ENCODE results near the gene ZAR1L. TPM values are rescaled to one million over a fixed set of nuclear protein-coding genes. Genes with fewer than 3 reads are reported as not detected.

ZAR1L gene
- total and polyA plus RNA-seq, 9 of the 15 experiments (the other 6 are each of a cell fraction or from before 2014, with no cell fraction given), result not detected

DNA sequence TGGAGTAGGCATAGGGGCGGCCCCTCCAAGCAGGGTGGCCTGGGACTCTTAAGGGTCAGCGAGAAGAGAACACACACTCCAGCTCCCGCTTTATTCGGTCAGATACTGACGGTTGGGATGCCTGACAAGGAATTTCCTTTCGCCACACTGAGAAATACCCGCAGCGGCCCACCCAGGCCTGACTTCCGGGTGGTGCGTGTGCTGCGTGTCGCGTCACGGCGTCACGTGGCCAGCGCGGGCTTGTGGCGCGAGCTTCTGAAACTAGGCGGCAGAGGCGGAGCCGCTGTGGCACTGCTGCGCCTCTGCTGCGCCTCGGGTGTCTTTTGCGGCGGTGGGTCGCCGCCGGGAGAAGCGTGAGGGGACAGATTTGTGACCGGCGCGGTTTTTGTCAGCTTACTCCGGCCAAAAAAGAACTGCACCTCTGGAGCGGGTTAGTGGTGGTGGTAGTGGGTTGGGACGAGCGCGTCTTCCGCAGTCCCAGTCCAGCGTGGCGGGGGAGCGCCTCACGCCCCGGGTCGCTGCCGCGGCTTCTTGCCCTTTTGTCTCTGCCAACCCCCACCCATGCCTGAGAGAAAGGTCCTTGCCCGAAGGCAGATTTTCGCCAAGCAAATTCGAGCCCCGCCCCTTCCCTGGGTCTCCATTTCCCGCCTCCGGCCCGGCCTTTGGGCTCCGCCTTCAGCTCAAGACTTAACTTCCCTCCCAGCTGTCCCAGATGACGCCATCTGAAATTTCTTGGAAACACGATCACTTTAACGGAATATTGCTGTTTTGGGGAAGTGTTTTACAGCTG, at the start of gene ZAR1L, which contains the start of gene BRCA2 (continued):
- TF ChIP-seq, protein P1, sequence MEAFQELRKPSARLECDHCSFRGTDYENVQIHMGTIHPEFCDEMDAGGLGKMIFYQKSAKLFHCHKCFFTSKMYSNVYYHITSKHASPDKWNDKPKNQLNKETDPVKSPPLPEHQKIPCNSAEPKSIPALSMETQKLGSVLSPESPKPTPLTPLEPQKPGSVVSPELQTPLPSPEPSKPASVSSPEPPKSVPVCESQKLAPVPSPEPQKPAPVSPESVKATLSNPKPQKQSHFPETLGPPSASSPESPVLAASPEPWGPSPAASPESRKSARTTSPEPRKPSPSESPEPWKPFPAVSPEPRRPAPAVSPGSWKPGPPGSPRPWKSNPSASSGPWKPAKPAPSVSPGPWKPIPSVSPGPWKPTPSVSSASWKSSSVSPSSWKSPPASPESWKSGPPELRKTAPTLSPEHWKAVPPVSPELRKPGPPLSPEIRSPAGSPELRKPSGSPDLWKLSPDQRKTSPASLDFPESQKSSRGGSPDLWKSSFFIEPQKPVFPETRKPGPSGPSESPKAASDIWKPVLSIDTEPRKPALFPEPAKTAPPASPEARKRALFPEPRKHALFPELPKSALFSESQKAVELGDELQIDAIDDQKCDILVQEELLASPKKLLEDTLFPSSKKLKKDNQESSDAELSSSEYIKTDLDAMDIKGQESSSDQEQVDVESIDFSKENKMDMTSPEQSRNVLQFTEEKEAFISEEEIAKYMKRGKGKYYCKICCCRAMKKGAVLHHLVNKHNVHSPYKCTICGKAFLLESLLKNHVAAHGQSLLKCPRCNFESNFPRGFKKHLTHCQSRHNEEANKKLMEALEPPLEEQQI (IDR thresholded peaks at IDR 0.05), result no peak
- peak; percentile 24 for TF ChIP-seq E2F8 (IDR thresholded peaks at IDR 0.05; ENCODE audit: low read depth, partially characterized antibody)
- TF ChIP-seq, protein P2, sequence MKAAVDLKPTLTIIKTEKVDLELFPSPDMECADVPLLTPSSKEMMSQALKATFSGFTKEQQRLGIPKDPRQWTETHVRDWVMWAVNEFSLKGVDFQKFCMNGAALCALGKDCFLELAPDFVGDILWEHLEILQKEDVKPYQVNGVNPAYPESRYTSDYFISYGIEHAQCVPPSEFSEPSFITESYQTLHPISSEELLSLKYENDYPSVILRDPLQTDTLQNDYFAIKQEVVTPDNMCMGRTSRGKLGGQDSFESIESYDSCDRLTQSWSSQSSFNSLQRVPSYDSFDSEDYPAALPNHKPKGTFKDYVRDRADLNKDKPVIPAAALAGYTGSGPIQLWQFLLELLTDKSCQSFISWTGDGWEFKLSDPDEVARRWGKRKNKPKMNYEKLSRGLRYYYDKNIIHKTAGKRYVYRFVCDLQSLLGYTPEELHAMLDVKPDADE (conservative IDR thresholded peaks at IDR 0.05; ENCODE audit: control insufficient read depth, low read depth, low read length), result no peak
- TF ChIP-seq GMEB1 (CRISPR knock-in tag; IDR thresholded peaks at IDR 0.05), result peak; percentile 97
- TF ChIP-seq NFATC3 (IDR thresholded peaks at IDR 0.05), result no peak
- TF ChIP-seq ZNF76 (CRISPR knock-in tag; IDR thresholded peaks at IDR 0.05; ENCODE audit: borderline replicate concordance), result no peak
- TF ChIP-seq, protein P3, sequence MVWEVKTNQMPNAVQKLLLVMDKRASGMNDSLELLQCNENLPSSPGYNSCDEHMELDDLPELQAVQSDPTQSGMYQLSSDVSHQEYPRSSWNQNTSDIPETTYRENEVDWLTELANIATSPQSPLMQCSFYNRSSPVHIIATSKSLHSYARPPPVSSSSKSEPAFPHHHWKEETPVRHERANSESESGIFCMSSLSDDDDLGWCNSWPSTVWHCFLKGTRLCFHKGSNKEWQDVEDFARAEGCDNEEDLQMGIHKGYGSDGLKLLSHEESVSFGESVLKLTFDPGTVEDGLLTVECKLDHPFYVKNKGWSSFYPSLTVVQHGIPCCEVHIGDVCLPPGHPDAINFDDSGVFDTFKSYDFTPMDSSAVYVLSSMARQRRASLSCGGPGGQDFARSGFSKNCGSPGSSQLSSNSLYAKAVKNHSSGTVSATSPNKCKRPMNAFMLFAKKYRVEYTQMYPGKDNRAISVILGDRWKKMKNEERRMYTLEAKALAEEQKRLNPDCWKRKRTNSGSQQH (CRISPR knock-in tag; IDR thresholded peaks at IDR 0.05), result no peak
- TF ChIP-seq, protein P4, sequence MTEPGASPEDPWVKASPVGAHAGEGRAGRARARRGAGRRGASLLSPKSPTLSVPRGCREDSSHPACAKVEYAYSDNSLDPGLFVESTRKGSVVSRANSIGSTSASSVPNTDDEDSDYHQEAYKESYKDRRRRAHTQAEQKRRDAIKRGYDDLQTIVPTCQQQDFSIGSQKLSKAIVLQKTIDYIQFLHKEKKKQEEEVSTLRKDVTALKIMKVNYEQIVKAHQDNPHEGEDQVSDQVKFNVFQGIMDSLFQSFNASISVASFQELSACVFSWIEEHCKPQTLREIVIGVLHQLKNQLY (CRISPR knock-in tag; conservative IDR thresholded peaks at IDR 0.05), result no peak
- no peak; the same call in none of the 2 replicates for TF ChIP-seq SIN3B (IDR thresholded peaks at IDR 0.05; ENCODE audit: low read depth)
- no peak for TF ChIP-seq CBFA2T3 (IDR thresholded peaks at IDR 0.05)
- no peak for TF ChIP-seq JUNB (CRISPR knock-in tag; conservative IDR thresholded peaks at IDR 0.05)
- no peak for TF ChIP-seq EWSR1 (IDR thresholded peaks at IDR 0.05; ENCODE audit: borderline replicate concordance, low read depth, partially characterized antibody)
- no peak for TF ChIP-seq POLR3A (IDR thresholded peaks at IDR 0.05; ENCODE audit: borderline replicate concordance, extremely low read depth, insufficient read depth, insufficient read length)
- no peak for TF ChIP-seq MXI1 (IDR thresholded peaks at IDR 0.05; ENCODE audit: low read depth, low read length)
- no peak for TF ChIP-seq BACH1 (tag; IDR thresholded peaks at IDR 0.05)
- TF ChIP-seq ZNF263 (CRISPR knock-in tag; IDR thresholded peaks at IDR 0.05; ENCODE audit: borderline replicate concordance), result no peak

Data from K562 (cell line).